ENCODE results near the gene SMURF2.
"Not testable (repeated sequence)": the region's sequence is repeated elsewhere in the genome, so short reads cannot be mapped to it uniquely, and the experiment has no call there.

SMURF2 gene

GRCh38 chr17:64664299-64664981, 2.3 kb upstream of the SMURF2 start:
- DNase-seq: not testable (repeated sequence)

- DNase-seq: not testable (repeated sequence)
Measured at GRCh38 chr17:64663836-64664235, 1.7 kb upstream of the SMURF2 start.

- DNase-seq: no peak
Measured at GRCh38 chr17:64662774-64663367, 764 bp upstream of the SMURF2 start.

GRCh38 chr17:64661726-64661975, 456 bp downstream of the SMURF2 start:
- DNase-seq: no peak

- DNase-seq: peak; percentile 41
Measured at GRCh38 chr17:64660978-64661725, 955 bp downstream of the SMURF2 start.

- not testable (repeated sequence) for DNase-seq
Measured at GRCh38 chr17:64660195-64660977, 1.7 kb downstream of the SMURF2 start.

GRCh38 chr17:64658931-64659330, 3.2 kb downstream of the SMURF2 start:
- no peak for DNase-seq

- no peak for DNase-seq
Measured at GRCh38 chr17:64657610-64658125, 4.4 kb downstream of the SMURF2 start.

- DNase-seq: no peak
Measured at GRCh38 chr17:64655704-64656103, 6.4 kb downstream of the SMURF2 start.

GRCh38 chr17:64653985-64654355, 8.1 kb downstream of the SMURF2 start:
- DNase-seq: no peak

- DNase-seq: no peak
Measured at GRCh38 chr17:64653325-64653984, 8.7 kb downstream of the SMURF2 start.

- DNase-seq: no peak
Measured at GRCh38 chr17:64651889-64652288, 10.2 kb downstream of the SMURF2 start.

- DNase-seq: no peak
Measured at GRCh38 chr17:64648234-64648633, 13.9 kb downstream of the SMURF2 start.

- DNase-seq: no peak
Measured at GRCh38 chr17:64647817-64648216, 14.3 kb downstream of the SMURF2 start.

GRCh38 chr17:64639516-64639915, 22.6 kb downstream of the SMURF2 start:
- DNase-seq: no peak

- no peak for DNase-seq
Measured at GRCh38 chr17:64638552-64639203, 23.4 kb downstream of the SMURF2 start.

GRCh38 chr17:64635647-64636305, 26.3 kb downstream of the SMURF2 start:
- no peak for DNase-seq

- no peak for DNase-seq
Measured at GRCh38 chr17:64634218-64634617, 27.9 kb downstream of the SMURF2 start.

GRCh38 chr17:64632606-64633005, 29.5 kb downstream of the SMURF2 start:
- DNase-seq: no peak

- no peak for DNase-seq
Measured at GRCh38 chr17:64632194-64632593, 29.9 kb downstream of the SMURF2 start.

- no peak for DNase-seq
Measured at GRCh38 chr17:64630309-64631223, 31.5 kb downstream of the SMURF2 start.
